GM23338 (cell line): ENCODE data around the gene HSD17B11. TPM values are rescaled to one million over a fixed set of nuclear protein-coding genes. Genes with fewer than 3 reads are reported as not detected.

Experiments used
- ATAC-seq: fragments of 200-7000 bp; cut with Tn5 transposase; 3 replicates; pipeline ENCODE4 v1.9.1; 2020
- DNase-seq: peaks from one replicate; pipeline ENCODE4 v3.0.0-alpha.2; 2015; ENCODE audit warnings: low spot score
- H2AFZ ChIP-seq: fragments of 200-600 bp; sonication (generic); 2 replicates; pipeline ENCODE4 v1.8.0; 2016; ENCODE audit warnings: antibody characterized with exemption, mild to moderate bottlenecking, moderate library complexity
- H3F3A ChIP-seq: fragments of 200-600 bp; sonication (generic); replicated peaks from 2 replicates; pipeline ENCODE4 v1.8.0; 2017; ENCODE audit warnings: antibody characterized with exemption, mixed run types, low read depth
- H3K27ac ChIP-seq: fragments of 200-600 bp; sonication (generic); 2 replicates; pipeline ENCODE4 v1.6.1; 2016; ENCODE audit warnings: low read depth
- H3K27me3 ChIP-seq: fragments of 200-600 bp; sonication (generic); 2 replicates; pipeline ENCODE4 v1.8.0; 2016; ENCODE audit warnings: mild to moderate bottlenecking, mixed run types, moderate library complexity; ENCODE audit not compliant: insufficient read depth
- H3K36me3 ChIP-seq: fragments of 200-600 bp; sonication (generic); 2 replicates; pipeline ENCODE4 v1.8.0; 2016; ENCODE audit warnings: mild to moderate bottlenecking; ENCODE audit not compliant: insufficient read depth
- H3K4me1 ChIP-seq: fragments of 200-600 bp; sonication (generic); 2 replicates; pipeline ENCODE4 v1.8.0; 2016; ENCODE audit warnings: mild to moderate bottlenecking, moderate library complexity; ENCODE audit not compliant: insufficient read depth
- H3K4me2 ChIP-seq: fragments of 200-600 bp; sonication (generic); 2 replicates; pipeline ENCODE4 v1.7.1; 2017; ENCODE audit warnings: mixed run types
- H3K4me3 ChIP-seq: fragments of 200-600 bp; sonication (generic); 2 replicates; pipeline ENCODE4 v1.6.1; 2016; ENCODE audit warnings: mixed run types
- H3K79me2 ChIP-seq: fragments of 200-600 bp; sonication (generic); replicated peaks from 2 replicates; pipeline ENCODE4 v1.8.0; 2017; ENCODE audit warnings: mild to moderate bottlenecking; ENCODE audit not compliant: insufficient read depth
- H3K9me2 ChIP-seq: fragments of 200-600 bp; sonication (generic); 2 replicates; pipeline ENCODE4 v1.8.0; 2017; ENCODE audit not compliant: insufficient read depth
- H4K20me1 ChIP-seq: fragments of 200-600 bp; sonication (generic); replicated peaks from 2 replicates; pipeline ENCODE4 v1.8.0; 2017; ENCODE audit warnings: mild to moderate bottlenecking; ENCODE audit not compliant: insufficient read depth
- H3K27ac Mint-ChIP-seq: 2 replicates; pipeline ENCODE4 v1.8.0; 2020; ENCODE audit warnings: inconsistent platforms, mild to moderate bottlenecking, moderate library complexity, mixed read lengths
- H3K27me3 Mint-ChIP-seq: 3 replicates; pipeline ENCODE4 v1.8.0; 2022; ENCODE audit warnings: low read depth, mild to moderate bottlenecking, moderate library complexity, mixed read lengths, inconsistent platforms; ENCODE audit not compliant: insufficient read depth, poor library complexity
- H3K36me3 Mint-ChIP-seq: 3 replicates; pipeline ENCODE4 v1.8.0; 2021; ENCODE audit warnings: low read depth, mild to moderate bottlenecking, inconsistent platforms, moderate library complexity, mixed read lengths
- H3K4me1 Mint-ChIP-seq: 3 replicates; pipeline ENCODE4 v1.8.0; 2020; ENCODE audit warnings: mild to moderate bottlenecking, inconsistent platforms, mixed read lengths
- H3K4me3 Mint-ChIP-seq: 3 replicates; pipeline ENCODE4 v1.8.0; 2021; ENCODE audit warnings: moderate library complexity, mild to moderate bottlenecking, inconsistent platforms, mixed read lengths
- H3K9me3 Mint-ChIP-seq: 3 replicates; pipeline ENCODE4 v1.8.0; 2020; ENCODE audit warnings: moderate library complexity, mild to moderate bottlenecking, inconsistent platforms, mixed read lengths
- CREB1 ChIP-seq: fragments of 250-450 bp; sonication (Bioruptor Pico); IDR thresholded peaks from 2 replicates; pipeline ENCODE4 v1.5.0; 2020; ENCODE audit warnings: low read depth, mild to moderate bottlenecking, moderate library complexity
- ETS1 ChIP-seq: IDR thresholded peaks from 2 replicates; pipeline ENCODE4 v1.6.1; 2016; ENCODE audit warnings: antibody characterized with exemption
- EZH2 ChIP-seq: fragments of 200-600 bp; sonication (generic); IDR thresholded peaks from one replicate; pipeline ENCODE4 v1.8.0; 2017; ENCODE audit warnings: antibody characterized with exemption, mild to moderate bottlenecking, low read depth; ENCODE audit not compliant: unreplicated experiment
- EZH2phosphoT487 ChIP-seq: fragments of 200-600 bp; sonication (generic); IDR thresholded peaks from one replicate; pipeline ENCODE4 v1.8.1; 2018; ENCODE audit warnings: antibody characterized with exemption; ENCODE audit not compliant: unreplicated experiment
- JUNB ChIP-seq: IDR thresholded peaks from one replicate; pipeline ENCODE4 v1.6.1; 2016; ENCODE audit warnings: antibody characterized with exemption; ENCODE audit not compliant: unreplicated experiment
- NANOG ChIP-seq: IDR thresholded peaks from 2 replicates; pipeline ENCODE4 v1.6.1; 2016; ENCODE audit warnings: antibody characterized with exemption, borderline replicate concordance
- POLR2AphosphoS5 ChIP-seq: IDR thresholded peaks from 2 replicates; pipeline ENCODE4 v1.6.1; 2016; ENCODE audit warnings: antibody characterized with exemption, low read depth
- STAT1 ChIP-seq: IDR thresholded peaks from one replicate; pipeline ENCODE4 v1.6.1; 2016; ENCODE audit warnings: antibody characterized with exemption; ENCODE audit not compliant: unreplicated experiment
- ZNF114 ChIP-seq: fragments of 250-450 bp; sonication (Bioruptor Pico); IDR thresholded peaks from 2 replicates; pipeline ENCODE4 v1.5.0; 2020; ENCODE audit warnings: mild to moderate bottlenecking, moderate library complexity
- ZNF331 ChIP-seq: fragments of 250-450 bp; sonication (Bioruptor Pico); IDR thresholded peaks from 2 replicates; pipeline ENCODE4 v1.5.0; 2020; ENCODE audit warnings: low read depth, mild to moderate bottlenecking, moderate library complexity
- ZNF462 ChIP-seq: fragments of 250-450 bp; sonication (Bioruptor Pico); IDR thresholded peaks from 2 replicates; pipeline ENCODE4 v1.5.0; 2020; ENCODE audit warnings: mild to moderate bottlenecking, moderate library complexity
- polyA plus RNA-seq: library from polyadenylated mRNA; unstranded; fragments of >200 nt; fragmentation: Nextera tagmentation; extraction: Ambion mirVana; gene quantifications from 2 replicates; pipeline ENCODE4 v1.2.1, GENCODE V29; 2016
- total RNA-seq: library from RNA; depleted of rRNA; stranded (reverse); fragments of >200 nt; shearing (Covaris generic); gene quantifications from 2 replicates; pipeline ENCODE4 v1.2.3, GENCODE V29; 2014
- TF ChIP-seq, protein P1 (sequence below), 2 experiments: fragments of 200-600 bp in 1 of 2; sonication (generic) in 1 of 2; conservative IDR thresholded peaks; 2 replicates each; pipeline versions ENCODE4 v1.5.1 to v1.6.1; 2016 to 2017; ENCODE audit warnings: antibody characterized with exemption in 2 of 2, low read depth in 2 of 2, mild to moderate bottlenecking in 2 of 2, moderate library complexity in 1 of 2
- TF ChIP-seq, protein P2 (sequence below): IDR thresholded peaks from one replicate; pipeline ENCODE4 v1.6.1; 2018; ENCODE audit warnings: antibody characterized with exemption; ENCODE audit not compliant: unreplicated experiment

The HSD17B11 gene
- total and polyA plus RNA-seq, 2 experiments from 2014 or later, result 9.7 to 14.8 TPM

GRCh38 chr4:87426865-87427517 lies 36.0 kb upstream of the HSD17B11 start:
- Histone ChIP-seq H3F3A (no peaks in the 10 kb centered on the region), H3K79me2 (peaks cover 91% of the 10 kb centered on the region), H3K27me3 (no peaks in the 10 kb centered on the region), H3K36me3 (no peaks in the 10 kb centered on the region), H3K4me3 (no peak overlapping the region), H3K4me1 (peaks cover 15% of the 10 kb centered on the region), H2AFZ (no peak overlapping the region), H3K9me2 (no peaks in the 10 kb centered on the region), H4K20me1 (peaks cover 7% of the 10 kb centered on the region), H3K4me2 (no peak overlapping the region), H3K27ac (no peak overlapping the region)
- Mint-ChIP-seq H3K9me3 (no peaks in the 10 kb centered on the region; the same call in 2 of the 3 replicates), H3K27ac (no peak overlapping the region), H3K4me1 (peaks cover 31% of the 10 kb centered on the region; the same call in 2 of the 3 replicates), H3K36me3 (no peaks in the 10 kb centered on the region), H3K27me3 (peaks cover under 1% of the 10 kb centered on the region), H3K4me3 (no peak overlapping the region)
- ATAC-seq (no peak), DNase-seq (no peak)
- TF ChIP-seq ZNF114 (no peak), POLR2AphosphoS5 (no peak), ZNF331 (CRISPR knock-in tag) (no peak), CREB1 (CRISPR knock-in tag) (no peak), EZH2 (no peak), EZH2phosphoT487 (no peak), NANOG (no peak), ETS1 (no peak), JUNB (no peak), STAT1 (no peak), ZNF462 (CRISPR knock-in tag) (no peak)
- TF ChIP-seq, protein P1, sequence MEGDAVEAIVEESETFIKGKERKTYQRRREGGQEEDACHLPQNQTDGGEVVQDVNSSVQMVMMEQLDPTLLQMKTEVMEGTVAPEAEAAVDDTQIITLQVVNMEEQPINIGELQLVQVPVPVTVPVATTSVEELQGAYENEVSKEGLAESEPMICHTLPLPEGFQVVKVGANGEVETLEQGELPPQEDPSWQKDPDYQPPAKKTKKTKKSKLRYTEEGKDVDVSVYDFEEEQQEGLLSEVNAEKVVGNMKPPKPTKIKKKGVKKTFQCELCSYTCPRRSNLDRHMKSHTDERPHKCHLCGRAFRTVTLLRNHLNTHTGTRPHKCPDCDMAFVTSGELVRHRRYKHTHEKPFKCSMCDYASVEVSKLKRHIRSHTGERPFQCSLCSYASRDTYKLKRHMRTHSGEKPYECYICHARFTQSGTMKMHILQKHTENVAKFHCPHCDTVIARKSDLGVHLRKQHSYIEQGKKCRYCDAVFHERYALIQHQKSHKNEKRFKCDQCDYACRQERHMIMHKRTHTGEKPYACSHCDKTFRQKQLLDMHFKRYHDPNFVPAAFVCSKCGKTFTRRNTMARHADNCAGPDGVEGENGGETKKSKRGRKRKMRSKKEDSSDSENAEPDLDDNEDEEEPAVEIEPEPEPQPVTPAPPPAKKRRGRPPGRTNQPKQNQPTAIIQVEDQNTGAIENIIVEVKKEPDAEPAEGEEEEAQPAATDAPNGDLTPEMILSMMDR (conservative IDR thresholded peaks at IDR 0.05; ENCODE audit: low read depth in 2 of 2), result no peak
- TF ChIP-seq, protein P2, sequence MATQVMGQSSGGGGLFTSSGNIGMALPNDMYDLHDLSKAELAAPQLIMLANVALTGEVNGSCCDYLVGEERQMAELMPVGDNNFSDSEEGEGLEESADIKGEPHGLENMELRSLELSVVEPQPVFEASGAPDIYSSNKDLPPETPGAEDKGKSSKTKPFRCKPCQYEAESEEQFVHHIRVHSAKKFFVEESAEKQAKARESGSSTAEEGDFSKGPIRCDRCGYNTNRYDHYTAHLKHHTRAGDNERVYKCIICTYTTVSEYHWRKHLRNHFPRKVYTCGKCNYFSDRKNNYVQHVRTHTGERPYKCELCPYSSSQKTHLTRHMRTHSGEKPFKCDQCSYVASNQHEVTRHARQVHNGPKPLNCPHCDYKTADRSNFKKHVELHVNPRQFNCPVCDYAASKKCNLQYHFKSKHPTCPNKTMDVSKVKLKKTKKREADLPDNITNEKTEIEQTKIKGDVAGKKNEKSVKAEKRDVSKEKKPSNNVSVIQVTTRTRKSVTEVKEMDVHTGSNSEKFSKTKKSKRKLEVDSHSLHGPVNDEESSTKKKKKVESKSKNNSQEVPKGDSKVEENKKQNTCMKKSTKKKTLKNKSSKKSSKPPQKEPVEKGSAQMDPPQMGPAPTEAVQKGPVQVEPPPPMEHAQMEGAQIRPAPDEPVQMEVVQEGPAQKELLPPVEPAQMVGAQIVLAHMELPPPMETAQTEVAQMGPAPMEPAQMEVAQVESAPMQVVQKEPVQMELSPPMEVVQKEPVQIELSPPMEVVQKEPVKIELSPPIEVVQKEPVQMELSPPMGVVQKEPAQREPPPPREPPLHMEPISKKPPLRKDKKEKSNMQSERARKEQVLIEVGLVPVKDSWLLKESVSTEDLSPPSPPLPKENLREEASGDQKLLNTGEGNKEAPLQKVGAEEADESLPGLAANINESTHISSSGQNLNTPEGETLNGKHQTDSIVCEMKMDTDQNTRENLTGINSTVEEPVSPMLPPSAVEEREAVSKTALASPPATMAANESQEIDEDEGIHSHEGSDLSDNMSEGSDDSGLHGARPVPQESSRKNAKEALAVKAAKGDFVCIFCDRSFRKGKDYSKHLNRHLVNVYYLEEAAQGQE, result no peak
